Duodenal mucosa (tissue), 2 donors: Measurements from ENCODE around the gene MAP2K2.

Experiments
- H3K27ac ChIP-seq: one replicate; pipeline ENCODE4 v1.7.0; 2013; ENCODE audit warnings: low read depth, low read length
- H3K27me3 ChIP-seq, 2 donors: one replicate each; pipeline ENCODE4 v1.7.0; 2013; ENCODE audit warnings: low read length in 2 of 2, control low read depth in 1 of 2; ENCODE audit not compliant: insufficient read depth in 2 of 2, control insufficient read depth in 1 of 2
- H3K36me3 ChIP-seq, 2 donors: one replicate each; pipeline ENCODE4 v1.7.0; 2013; ENCODE audit warnings: low read length in 2 of 2, control low read depth in 1 of 2; ENCODE audit not compliant: insufficient read depth in 2 of 2, control insufficient read depth in 1 of 2
- H3K4me1 ChIP-seq, 2 donors: one replicate each; pipeline ENCODE4 v1.7.0; 2013; ENCODE audit warnings: low read length in 2 of 2, control low read depth in 1 of 2; ENCODE audit not compliant: insufficient read depth in 2 of 2, control insufficient read depth in 1 of 2
- H3K4me3 ChIP-seq, 2 donors: one replicate each; pipeline ENCODE4 v1.7.0; 2013; ENCODE audit warnings: low read length in 2 of 2, low read depth in 1 of 2
- H3K9ac ChIP-seq, 2 donors: one replicate each; pipeline ENCODE4 v1.7.0; 2013; ENCODE audit warnings: low read length in 2 of 2, low read depth in 1 of 2
- H3K9me3 ChIP-seq, 2 donors: one replicate each; pipeline ENCODE4 v1.7.0; 2013; ENCODE audit warnings: low read length in 2 of 2, control low read depth in 1 of 2; ENCODE audit not compliant: control insufficient read depth in 1 of 2

MAP2K2 gene

GRCh38 chr19:4044990-4045465 lies 78.9 kb downstream of the MAP2K2 start:
- no peak overlapping the region for H3K27ac ChIP-seq
- no peak overlapping the region for H3K9ac ChIP-seq
- no peak overlapping the region for H3K4me3 ChIP-seq
- peaks cover 10 to 11% of the 10 kb centered on the region in 2 donors for H3K4me1 ChIP-seq
- peaks cover 4 to 40% of the 10 kb centered on the region in 2 donors for H3K36me3 ChIP-seq
- no peaks in the 10 kb centered on the region for H3K27me3 ChIP-seq
- no peaks in the 10 kb centered on the region for H3K9me3 ChIP-seq

GRCh38 chr19:4043966-4044715 lies 79.8 kb downstream of the MAP2K2 start:
- Histone ChIP-seq H3K27me3 (no peaks in the 10 kb centered on the region), H3K27ac (no peak overlapping the region), H3K9ac (no peak overlapping the region)

GRCh38 chr19:4043401-4043800 lies 80.5 kb downstream of the MAP2K2 start:
- Histone ChIP-seq H3K4me1 (peaks cover 3% of the 10 kb centered on the region in 2 donors), H3K36me3 (peaks cover 4 to 35% of the 10 kb centered on the region in 2 donors), H3K27me3 (no peaks in the 10 kb centered on the region), H3K9ac (no peak overlapping the region), H3K27ac (no peak overlapping the region), H3K4me3 (no peak overlapping the region), H3K9me3 (no peaks in the 10 kb centered on the region)

More at GRCh38 chr19:4043966-4044715, 79.8 kb downstream of the MAP2K2 start:
- H3K4me3 ChIP-seq = no peak overlapping the region
- H3K9me3 ChIP-seq = no peaks in the 10 kb centered on the region
- H3K36me3 ChIP-seq = peaks cover 4 to 38% of the 10 kb centered on the region in 2 donors
- H3K4me1 ChIP-seq = peaks cover 3 to 4% of the 10 kb centered on the region in 2 donors

- H3K4me1 ChIP-seq = peaks cover 3% of the 10 kb centered on the region in 2 donors
- H3K27ac ChIP-seq = no peak overlapping the region
- no peak overlapping the region for H3K4me3 ChIP-seq
- H3K36me3 ChIP-seq = peaks cover 4 to 29% of the 10 kb centered on the region in 2 donors
- peak overlapping the region in 1 of 2 donors; percentile 38 for H3K9ac ChIP-seq
- H3K9me3 ChIP-seq = no peaks in the 10 kb centered on the region
- H3K27me3 ChIP-seq = no peaks in the 10 kb centered on the region
These were observed 81.2 kb downstream of the MAP2K2 start for GRCh38 chr19:4042731-4043082.

- Histone ChIP-seq H3K9ac (peak overlapping the region in 1 of 2 donors; percentile 38), H3K27ac (no peak overlapping the region), H3K27me3 (no peaks in the 10 kb centered on the region), H3K4me1 (peaks cover 3% of the 10 kb centered on the region in 2 donors), H3K4me3 (no peak overlapping the region), H3K9me3 (no peaks in the 10 kb centered on the region), H3K36me3 (peaks cover 4 to 34% of the 10 kb centered on the region in 2 donors)
These were observed 81.7 kb downstream of the MAP2K2 start for GRCh38 chr19:4042064-4042730.
